Measurements from ENCODE around the gene NFKBIE.

DNA sequence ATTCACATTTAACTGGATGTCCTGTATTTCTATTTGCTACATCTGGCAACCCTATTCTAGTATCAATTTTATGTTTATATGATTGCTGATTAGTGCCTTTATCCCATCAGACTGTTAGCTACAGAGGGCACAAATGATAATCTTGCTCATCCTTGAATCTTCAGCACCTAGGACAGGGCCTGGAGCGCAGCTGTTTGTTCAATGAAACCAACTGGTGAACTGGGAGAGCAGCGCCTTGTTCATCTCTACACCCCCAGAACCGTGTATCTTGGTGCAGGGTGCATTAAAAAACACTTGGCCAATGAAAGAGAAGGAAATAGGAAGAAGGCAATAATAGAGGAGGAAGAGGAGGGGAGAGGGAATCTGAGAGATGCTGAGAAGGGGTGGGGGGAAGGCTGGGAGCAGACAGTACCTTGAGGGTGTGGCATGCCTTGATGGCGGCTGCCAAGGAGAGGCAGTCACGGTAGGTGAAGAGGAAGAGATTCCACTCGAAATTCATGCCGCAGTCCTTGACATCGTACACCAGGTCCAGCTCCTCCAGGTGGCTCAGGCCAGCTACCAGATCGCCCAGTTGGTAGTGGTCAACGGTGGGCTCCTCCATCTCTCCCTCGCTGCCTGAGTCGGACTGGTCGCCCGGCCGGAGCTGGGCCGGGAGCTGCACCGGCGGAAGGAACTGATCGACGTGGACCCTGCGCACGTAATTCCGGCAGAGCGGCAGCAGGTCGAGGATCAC, 20.4 kb upstream of the NFKBIE start:
- TF ChIP-seq, protein P1, sequence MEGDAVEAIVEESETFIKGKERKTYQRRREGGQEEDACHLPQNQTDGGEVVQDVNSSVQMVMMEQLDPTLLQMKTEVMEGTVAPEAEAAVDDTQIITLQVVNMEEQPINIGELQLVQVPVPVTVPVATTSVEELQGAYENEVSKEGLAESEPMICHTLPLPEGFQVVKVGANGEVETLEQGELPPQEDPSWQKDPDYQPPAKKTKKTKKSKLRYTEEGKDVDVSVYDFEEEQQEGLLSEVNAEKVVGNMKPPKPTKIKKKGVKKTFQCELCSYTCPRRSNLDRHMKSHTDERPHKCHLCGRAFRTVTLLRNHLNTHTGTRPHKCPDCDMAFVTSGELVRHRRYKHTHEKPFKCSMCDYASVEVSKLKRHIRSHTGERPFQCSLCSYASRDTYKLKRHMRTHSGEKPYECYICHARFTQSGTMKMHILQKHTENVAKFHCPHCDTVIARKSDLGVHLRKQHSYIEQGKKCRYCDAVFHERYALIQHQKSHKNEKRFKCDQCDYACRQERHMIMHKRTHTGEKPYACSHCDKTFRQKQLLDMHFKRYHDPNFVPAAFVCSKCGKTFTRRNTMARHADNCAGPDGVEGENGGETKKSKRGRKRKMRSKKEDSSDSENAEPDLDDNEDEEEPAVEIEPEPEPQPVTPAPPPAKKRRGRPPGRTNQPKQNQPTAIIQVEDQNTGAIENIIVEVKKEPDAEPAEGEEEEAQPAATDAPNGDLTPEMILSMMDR (IDR thresholded peaks at IDR 0.05), result no peak
- no peak for TF ChIP-seq POLR2A (IDR thresholded peaks at IDR 0.05)
- no peak for TF ChIP-seq POLR2AphosphoS5 (IDR thresholded peaks at IDR 0.05)
